Myocyte (in vitro differentiated cells): Measurements from ENCODE around the gene TBC1D24. TPM values are rescaled to one million over a fixed set of nuclear protein-coding genes. Genes with fewer than 3 reads are reported as not detected.
"Not testable (repeated sequence)": the region's sequence is repeated elsewhere in the genome, so short reads cannot be mapped to it uniquely, and the experiment has no call there.

Experiments used
- DNase-seq: peaks from one replicate; pipeline ENCODE4 v3.0.0-alpha.2; 2012; ENCODE audit warnings: low read depth
- total RNA-seq: library from RNA; depleted of rRNA; stranded (reverse); fragments of >200 nt; gene quantifications from 2 replicates; pipeline ENCODE4 v1.2.3, GENCODE V29; 2014

TBC1D24 gene
- total RNA-seq, 1 donor from 2014 or later, result 27.6 TPM

DNA sequence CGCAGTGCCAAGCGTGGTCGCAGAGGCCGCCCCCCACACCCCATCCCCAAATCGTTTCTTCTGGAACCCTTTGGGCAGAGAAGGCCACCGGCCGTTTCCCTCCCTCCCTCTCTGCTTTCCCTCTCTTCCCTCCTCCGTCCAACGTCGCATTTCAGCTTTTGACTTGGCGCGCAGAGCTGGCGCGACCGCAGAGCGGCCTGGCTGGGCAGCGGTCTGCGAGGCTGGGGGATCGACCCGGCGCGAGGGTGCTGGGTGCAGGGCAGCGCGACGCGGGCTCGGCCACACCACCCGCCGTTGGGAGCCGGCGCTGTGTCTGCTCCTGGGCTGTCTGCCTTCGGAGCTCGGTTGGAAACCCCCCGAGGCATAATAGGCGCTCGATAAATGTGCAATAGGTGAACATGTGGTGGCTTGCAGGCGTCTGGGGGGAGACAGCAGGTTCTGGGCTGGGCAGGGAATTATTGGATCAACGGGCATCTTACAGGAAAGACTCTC lies 6.6 kb upstream of the TBC1D24 start:
- peak; percentile 53 for DNase-seq

GRCh38 chr16:2468725-2469398 lies 6.1 kb upstream of the TBC1D24 start:
- peak; percentile 59 for DNase-seq

DNA sequence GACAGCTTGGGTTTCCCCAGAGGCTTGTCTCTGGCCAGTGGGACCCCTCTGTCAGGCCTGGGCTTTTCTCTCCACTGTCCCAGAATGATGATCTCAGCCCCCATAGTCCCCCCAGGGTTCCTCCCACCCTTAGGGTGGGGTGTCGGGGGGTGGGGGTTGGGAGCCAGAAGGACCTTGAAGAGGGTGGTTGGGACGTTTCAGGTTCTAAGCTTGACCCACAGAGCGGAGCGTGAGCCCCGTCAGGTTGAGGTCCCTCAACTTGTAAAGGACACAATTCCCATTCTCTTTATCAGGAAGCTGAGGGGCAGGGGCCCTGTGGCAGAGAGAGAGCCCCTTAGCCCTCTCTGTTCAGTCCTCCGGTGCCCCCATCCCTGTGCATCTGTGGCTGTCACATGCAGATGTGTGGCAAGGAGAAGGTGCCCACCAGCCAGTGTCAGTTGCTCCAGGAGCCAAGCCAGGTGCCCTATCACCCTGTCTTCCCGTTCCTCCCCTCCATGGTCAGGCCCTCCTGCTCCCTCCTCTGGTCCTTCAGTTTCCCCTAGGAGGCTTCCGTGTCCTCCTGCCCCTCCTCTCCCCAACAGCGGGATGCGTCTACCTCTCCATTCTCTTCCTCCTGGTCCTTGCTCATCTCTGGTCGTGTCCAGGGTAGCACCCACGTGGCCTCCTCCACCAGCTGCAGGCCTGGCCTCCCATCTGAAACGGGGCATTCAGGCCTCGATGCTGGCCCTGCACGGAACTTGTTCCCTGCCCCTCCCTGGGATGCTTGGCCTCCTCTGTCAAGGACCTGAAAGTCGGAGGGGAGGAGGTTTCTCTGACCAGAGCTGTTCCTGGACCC lies 5.3 kb upstream of the TBC1D24 start:
- no peak for DNase-seq

GRCh38 chr16:2470234-2470601 lies 4.7 kb upstream of the TBC1D24 start:
- no peak for DNase-seq

GRCh38 chr16:2470603-2471015 lies 4.3 kb upstream of the TBC1D24 start:
- no peak for DNase-seq

DNA sequence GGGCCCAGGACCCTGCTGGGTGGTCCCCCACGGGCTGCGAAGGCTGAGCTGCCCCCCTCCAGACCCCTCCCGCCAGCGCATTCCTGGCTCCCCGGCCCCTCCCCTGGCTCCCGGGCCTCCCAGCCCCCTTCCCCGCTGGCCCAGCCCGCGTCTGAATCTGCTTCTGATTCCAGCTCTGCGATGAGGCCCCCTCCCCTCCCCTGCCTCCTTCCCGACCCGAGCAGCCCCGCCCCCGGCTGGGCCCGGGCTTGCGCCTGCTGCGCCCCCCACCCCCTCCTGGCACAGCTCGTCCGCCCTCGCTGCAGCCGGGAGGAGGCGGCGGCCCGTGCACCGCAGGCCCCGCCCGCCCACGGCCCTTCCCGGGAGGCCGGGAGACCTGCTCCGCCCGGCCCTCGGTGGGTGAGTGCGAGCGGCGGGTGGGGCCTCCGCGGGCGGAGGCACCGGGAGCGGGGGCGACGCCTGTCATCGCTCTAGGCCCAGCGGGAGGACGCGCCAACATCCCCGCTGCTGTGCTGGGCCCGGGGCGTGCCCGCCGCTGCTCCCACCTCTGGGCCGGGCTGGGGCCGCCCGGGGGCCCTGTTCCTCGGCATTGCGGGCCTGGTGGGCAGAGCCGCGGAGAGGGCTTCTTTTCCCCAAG lies 3.8 kb upstream of the TBC1D24 start, which contains the start of gene NTN3:
Gene NTN3 (plus strand): TSS at position 282 of the 637 bp plus-strand sequence. CDS start 405 bp downstream, outside the sequence.
- no peak for DNase-seq

DNA sequence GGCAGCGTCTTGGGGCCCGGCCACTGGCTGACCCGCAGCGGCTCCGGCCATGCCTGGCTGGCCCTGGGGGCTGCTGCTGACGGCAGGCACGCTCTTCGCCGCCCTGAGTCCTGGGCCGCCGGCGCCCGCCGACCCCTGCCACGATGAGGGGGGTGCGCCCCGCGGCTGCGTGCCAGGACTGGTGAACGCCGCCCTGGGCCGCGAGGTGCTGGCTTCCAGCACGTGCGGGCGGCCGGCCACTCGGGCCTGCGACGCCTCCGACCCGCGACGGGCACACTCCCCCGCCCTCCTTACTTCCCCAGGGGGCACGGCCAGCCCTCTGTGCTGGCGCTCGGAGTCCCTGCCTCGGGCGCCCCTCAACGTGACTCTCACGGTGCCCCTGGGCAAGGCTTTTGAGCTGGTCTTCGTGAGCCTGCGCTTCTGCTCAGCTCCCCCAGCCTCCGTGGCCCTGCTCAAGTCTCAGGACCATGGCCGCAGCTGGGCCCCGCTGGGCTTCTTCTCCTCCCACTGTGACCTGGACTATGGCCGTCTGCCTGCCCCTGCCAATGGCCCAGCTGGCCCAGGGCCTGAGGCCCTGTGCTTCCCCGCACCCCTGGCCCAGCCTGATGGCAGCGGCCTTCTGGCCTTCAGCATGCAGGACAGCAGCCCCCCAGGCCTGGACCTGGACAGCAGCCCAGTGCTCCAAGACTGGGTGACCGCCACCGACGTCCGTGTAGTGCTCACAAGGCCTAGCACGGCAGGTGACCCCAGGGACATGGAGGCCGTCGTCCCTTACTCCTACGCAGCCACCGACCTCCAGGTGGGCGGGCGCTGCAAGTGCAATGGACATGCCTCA lies 3.1 kb upstream of the TBC1D24 start:
- no peak for DNase-seq

GRCh38 chr16:2472488-2472864 lies 2.5 kb upstream of the TBC1D24 start:
- no peak for DNase-seq

GRCh38 chr16:2472885-2473445 lies 2.0 kb upstream of the TBC1D24 start:
- no peak for DNase-seq

DNA sequence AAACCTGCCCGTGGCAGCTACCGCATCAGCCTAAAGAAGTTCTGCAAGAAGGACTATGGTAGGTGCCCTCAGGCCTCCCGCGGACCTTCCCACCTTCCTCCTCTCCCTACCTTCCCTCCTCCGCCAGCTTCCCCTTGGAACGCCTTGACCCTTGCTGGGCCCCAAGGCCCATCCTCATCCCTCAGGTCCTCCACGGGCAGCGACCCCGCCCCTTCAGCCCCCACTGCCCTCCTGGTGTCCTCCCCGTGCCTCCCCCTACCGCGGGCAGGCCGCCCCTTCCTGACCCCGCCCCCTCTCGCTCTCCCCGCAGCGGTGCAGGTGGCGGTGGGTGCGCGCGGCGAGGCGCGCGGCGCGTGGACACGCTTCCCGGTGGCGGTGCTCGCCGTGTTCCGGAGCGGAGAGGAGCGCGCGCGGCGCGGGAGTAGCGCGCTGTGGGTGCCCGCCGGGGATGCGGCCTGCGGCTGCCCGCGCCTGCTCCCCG lies 1.4 kb upstream of the TBC1D24 start:
- no peak for DNase-seq

DNA sequence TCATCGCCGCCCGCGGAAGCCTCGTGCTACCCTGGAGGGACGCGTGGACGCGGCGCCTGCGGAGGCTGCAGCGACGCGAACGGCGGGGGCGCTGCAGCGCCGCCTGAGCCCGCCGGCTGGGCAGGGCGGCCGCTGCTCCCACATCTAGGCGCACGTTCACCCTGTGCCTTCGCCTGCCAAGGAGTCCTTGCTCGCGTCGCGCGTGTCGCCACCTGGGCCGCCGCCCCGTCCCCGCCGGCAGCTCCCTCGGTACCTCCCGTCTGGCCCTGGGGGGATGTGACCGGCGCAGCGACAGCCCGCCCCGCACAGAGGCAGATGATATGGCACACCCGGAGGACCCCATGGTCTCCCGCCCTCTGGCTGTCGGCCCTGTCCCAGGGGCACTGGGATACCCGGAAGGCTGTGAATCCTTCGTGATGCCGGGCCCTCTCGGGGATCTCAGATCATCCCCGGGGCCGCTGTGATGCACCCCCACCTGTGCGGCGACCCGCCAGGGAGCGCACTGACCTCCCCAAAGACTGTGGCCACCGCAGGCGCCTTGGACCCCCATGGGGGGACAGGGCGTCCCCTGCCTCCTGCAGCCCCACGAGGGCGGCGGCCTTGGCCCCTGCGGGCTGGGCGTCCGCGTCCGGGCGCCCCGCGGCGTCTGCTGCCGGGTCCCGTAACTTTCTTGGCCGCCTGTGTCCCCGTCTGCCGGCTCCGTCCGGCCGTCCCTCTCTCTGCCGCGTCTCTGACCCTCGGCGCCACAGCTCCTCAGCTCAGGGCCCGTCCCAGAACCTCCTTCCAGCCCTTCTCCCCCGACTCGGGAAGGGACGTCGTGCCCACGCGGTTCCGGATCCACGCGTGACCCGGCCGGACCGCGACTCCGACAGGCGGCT lies 689 bp upstream of the TBC1D24 start:
- DNase-seq, result peak; percentile 44

DNA sequence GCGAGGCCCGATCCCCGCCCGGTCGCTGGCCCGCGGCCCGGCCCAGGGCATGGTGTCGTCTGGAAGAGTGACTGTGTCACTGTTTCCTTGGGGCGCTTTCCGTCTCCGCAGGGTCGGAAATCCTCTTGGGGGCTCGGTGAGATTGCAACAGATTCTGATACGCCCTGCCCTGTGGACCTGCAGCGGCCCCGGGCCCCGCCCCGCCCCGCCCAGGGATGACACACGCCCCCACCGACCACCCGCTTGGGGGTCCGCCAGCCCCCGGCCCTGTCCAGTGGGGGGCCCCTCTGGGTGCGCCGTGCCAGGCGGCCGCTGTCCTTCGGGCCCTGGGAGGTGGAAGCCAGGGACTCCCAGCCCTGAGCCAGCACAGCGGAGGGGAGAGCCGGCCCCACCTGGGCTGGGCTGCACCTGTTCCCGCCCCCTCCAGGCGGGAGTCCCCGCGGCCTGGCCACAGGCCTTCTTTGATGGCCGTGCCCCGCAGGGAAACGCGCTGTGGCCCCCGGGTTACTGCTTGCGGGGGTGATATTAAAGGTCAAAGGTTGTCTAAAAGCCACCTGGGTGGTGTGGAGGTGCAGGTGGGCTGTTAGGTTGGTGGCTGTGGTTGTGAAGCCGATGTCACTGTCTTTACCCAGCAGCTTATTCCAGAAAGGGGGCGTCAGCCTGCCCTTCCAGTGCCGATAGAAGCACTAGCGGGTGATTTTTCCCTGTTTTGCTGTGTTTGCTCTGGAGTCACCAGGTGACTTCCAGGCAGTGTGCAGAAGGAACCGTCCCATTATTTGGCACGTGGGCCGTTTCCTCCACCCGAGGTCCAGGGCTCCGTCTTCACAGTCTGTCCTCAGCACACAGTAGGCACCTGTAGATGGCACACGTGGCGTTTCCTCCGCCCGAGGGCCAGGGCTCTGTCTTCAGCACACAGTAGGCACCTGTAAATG lies 752 bp downstream of the TBC1D24 start:
- no peak for DNase-seq

DNA sequence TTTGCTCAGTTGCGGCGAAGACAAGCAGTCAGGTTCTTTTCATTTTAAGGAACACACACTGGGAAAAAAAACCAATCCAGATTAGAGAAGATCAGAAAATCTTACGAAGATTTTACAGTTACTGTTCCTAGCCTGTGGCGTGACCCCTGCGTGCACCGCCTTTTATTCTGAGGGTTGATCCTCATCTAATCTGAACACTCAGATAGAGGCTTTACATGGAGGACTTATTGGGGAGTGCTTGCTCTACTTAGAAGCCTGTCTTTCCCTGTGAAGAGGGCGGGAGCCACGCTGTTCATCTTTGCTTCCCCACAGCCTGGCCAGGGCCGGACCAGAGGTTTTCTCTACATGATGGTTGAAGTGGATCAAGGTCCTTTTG lies 1.4 kb downstream of the TBC1D24 start:
- DNase-seq, result no peak

DNA sequence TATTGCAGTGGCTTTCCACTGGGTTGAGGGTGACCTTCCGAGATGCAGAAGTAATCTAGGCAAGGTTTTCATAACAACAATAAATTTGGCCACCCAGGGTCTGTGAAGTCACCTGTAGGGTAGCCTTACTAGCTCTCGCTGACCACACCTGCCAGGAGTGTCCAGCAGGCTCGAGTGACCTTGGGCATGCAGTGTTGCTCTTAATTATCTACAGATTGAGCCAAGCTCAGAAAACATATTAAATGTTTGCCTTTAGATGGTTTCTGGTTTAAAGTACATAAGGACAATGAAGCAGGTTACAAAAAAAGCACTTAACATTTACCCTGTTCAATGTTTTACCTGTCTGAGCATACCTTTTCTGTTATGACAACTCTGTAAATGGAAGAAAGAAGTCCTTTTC lies 1.8 kb downstream of the TBC1D24 start:
- DNase-seq, result no peak

GRCh38 chr16:2477327-2477726 lies 2.4 kb downstream of the TBC1D24 start:
- no peak for DNase-seq

DNA sequence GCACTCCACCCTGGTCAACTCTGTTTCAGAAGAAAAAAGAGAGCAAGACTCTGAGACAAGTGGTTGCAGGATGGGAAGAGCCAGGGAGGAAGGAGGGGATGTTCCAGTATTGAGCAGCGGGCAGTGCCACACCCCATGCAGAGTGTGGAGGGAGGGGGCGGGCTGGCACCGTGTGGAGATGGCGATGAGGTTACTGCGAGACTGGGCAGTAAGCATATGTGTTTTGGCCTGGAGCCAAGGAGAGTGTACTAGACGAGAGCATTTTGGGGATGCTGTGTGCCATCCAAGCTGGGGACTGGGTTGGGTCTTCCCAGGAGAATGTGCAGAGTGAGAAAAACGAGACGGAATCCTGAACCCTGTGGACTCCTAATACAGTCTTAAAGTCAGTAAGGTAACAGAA lies 3.4 kb downstream of the TBC1D24 start:
- DNase-seq, result no peak

GRCh38 chr16:2479996-2480395 lies 5.1 kb downstream of the TBC1D24 start:
- not testable (repeated sequence) for DNase-seq

- DNase-seq, result no peak
Measured at GRCh38 chr16:2480948-2481347, 6.0 kb downstream of the TBC1D24 start.

DNA sequence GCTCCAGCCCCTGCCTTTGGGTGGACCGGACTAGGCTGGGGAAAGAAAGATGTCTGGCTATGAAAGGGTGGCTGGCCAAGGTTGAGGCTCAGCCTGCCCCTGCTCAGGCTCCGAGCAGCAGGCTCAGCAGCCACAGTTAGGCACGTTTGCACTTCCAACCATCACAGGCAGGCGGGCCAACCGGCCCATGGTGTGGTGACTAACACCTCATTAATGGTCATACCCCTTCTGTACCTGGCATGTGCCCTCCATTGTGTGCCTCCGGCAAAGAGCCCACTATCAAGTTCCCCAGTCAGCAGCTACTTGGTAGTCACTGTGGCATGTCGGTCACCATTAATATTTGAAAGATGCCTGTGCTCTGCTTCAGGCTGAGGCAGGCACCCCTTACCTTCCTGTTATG lies 6.7 kb downstream of the TBC1D24 start:
- DNase-seq, result no peak
